GM21447 (cell line): ENCODE data around the gene TSEN2.
A peak's percentile ranks its signal among the peaks of the same experiment; 100 is the strongest.
"Not testable (repeated sequence)": the region's sequence is repeated elsewhere in the genome, so short reads cannot be mapped to it uniquely, and the experiment has no call there.

Experiments
- ATAC-seq: cut with Tn5 transposase; IDR thresholded peaks from one replicate; pipeline ENCODE4 v1.9.1; 2021; ENCODE audit not compliant: unreplicated experiment

The TSEN2 gene

GRCh38 chr3:12471241-12471640 lies 13.0 kb upstream of the TSEN2 start:
- ATAC-seq: no peak

GRCh38 chr3:12472000-12472610 lies 12.2 kb upstream of the TSEN2 start:
- ATAC-seq: no peak

- ATAC-seq: no peak
These were observed 11.5 kb upstream of the TSEN2 start for GRCh38 chr3:12472796-12473195.

- ATAC-seq: no peak
These were observed 10.8 kb upstream of the TSEN2 start for GRCh38 chr3:12473511-12473910.

- ATAC-seq: no peak
These were observed 7.9 kb upstream of the TSEN2 start for GRCh38 chr3:12476238-12476897.

GRCh38 chr3:12477256-12477655 lies 7.0 kb upstream of the TSEN2 start:
- ATAC-seq: no peak

GRCh38 chr3:12478326-12478725 lies 6.0 kb upstream of the TSEN2 start:
- ATAC-seq: no peak

- ATAC-seq: not testable (repeated sequence)
These were observed 5.1 kb upstream of the TSEN2 start for GRCh38 chr3:12479198-12479597.

GRCh38 chr3:12479919-12480427 lies 4.3 kb upstream of the TSEN2 start:
- no peak for ATAC-seq

GRCh38 chr3:12483410-12483809 lies 870 bp upstream of the TSEN2 start:
- ATAC-seq: no peak

- peak; percentile 8 for ATAC-seq
These were observed 445 bp upstream of the TSEN2 start for GRCh38 chr3:12483872-12484197.

- ATAC-seq: no peak
These were observed 675 bp downstream of the TSEN2 start for GRCh38 chr3:12484983-12485327.

- no peak for ATAC-seq
These were observed 1.7 kb downstream of the TSEN2 start for GRCh38 chr3:12486001-12486400.

- no peak for ATAC-seq
These were observed 2.6 kb downstream of the TSEN2 start for GRCh38 chr3:12486916-12487315.

- no peak for ATAC-seq
These were observed 3.1 kb downstream of the TSEN2 start for GRCh38 chr3:12487336-12487735.

GRCh38 chr3:12487786-12488185 lies 3.5 kb downstream of the TSEN2 start:
- ATAC-seq: no peak

GRCh38 chr3:12489368-12489767 lies 5.1 kb downstream of the TSEN2 start:
- ATAC-seq: no peak

GRCh38 chr3:12489832-12490231 lies 5.6 kb downstream of the TSEN2 start:
- ATAC-seq: no peak

GRCh38 chr3:12490547-12490946 lies 6.3 kb downstream of the TSEN2 start:
- ATAC-seq: no peak

- ATAC-seq: no peak
These were observed 11.6 kb downstream of the TSEN2 start for GRCh38 chr3:12495749-12496452.

- ATAC-seq: no peak
These were observed 12.1 kb downstream of the TSEN2 start for GRCh38 chr3:12496453-12496761.

GRCh38 chr3:12499474-12499873 lies 15.2 kb downstream of the TSEN2 start:
- no peak for ATAC-seq
